ENCODE measurements around the gene STIM2.

The STIM2 gene

DNA sequence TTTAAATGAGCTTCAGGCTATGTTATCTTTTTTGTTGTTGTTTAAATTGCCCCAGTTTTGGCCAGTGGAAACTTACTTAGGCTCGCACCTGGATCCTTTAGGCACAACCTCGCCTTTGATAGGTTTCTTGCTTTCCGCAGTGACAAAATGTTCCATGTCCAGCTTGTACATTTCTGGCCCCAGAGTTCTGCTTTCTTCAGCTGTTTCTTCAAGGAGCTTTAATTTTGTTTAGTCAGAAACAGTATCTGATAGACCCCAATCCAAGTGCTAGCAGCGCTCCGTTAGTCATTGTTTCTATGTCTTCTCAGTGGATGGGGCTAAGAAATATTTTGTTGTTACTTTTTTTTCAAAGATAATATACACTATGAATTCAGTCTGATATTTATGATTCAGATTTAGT, 82.8 kb downstream of the STIM2 start:
- Histone ChIP-seq H3K9ac (ENCODE audit: low read depth, low read length) (no peak overlapping the region), H3K9me3 (ENCODE audit: control insufficient read depth, insufficient read depth, low read length) (no peaks in the 10 kb centered on the region), H3K4me1 (ENCODE audit: control insufficient read depth, insufficient read depth, low read length) (no peaks in the 10 kb centered on the region), H3K4me3 (ENCODE audit: low read depth, low read length) (no peak overlapping the region), H3K36me3 (ENCODE audit: control insufficient read depth, insufficient read depth, low read length) (no peaks in the 10 kb centered on the region), H3K27me3 (ENCODE audit: control insufficient read depth, insufficient read depth, low read length) (no peaks in the 10 kb centered on the region)

DNA sequence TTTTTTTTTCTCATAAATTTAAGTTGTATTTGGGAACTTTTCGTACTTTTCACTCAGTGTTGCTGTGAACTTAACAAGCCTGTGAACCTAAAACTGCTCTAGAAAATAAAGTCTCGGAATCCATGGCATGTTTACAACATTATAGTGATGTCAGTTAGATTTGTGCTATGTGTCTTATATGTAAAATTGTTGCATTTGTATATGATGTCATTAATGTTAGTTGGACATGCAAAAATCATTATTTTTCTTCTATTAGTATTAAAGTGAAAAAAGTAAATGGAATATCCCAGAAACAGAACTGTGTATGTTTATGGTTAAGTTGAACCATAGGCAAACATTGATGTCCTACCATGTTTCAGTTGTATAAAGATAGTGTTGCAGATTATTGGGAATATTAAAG, 85.2 kb downstream of the STIM2 start:
- H3K4me1 ChIP-seq (ENCODE audit: control insufficient read depth, insufficient read depth, low read length), result no peaks in the 10 kb centered on the region
- H3K36me3 ChIP-seq (ENCODE audit: control insufficient read depth, insufficient read depth, low read length), result no peaks in the 10 kb centered on the region

DNA sequence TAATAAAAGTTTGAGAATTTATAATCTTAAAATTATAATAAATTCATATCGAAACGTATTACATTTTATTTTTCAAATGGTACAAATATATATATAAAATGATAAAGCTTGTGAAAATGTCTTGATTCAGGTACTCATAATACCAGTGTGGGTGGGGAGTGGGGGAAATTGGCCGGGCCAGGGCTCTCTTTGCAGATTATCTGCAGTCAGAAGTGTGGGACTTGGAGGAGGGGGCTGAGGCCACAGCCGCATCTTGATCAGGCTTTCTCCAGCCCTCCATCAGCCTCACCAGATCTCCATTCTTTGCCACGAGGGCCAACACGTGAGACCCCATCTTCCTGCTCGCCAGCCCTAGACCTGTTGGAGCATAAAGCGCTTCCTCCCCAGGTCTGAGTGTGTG, 86.7 kb downstream of the STIM2 start:
- no peak overlapping the region for H3K9ac ChIP-seq (ENCODE audit: low read depth, low read length)
- no peak overlapping the region for H3K4me3 ChIP-seq (ENCODE audit: low read depth, low read length)
- no peaks in the 10 kb centered on the region for H3K27me3 ChIP-seq (ENCODE audit: control insufficient read depth, insufficient read depth, low read length)
- H3K4me1 ChIP-seq (ENCODE audit: control insufficient read depth, insufficient read depth, low read length), result no peaks in the 10 kb centered on the region
- no peaks in the 10 kb centered on the region for H3K36me3 ChIP-seq (ENCODE audit: control insufficient read depth, insufficient read depth, low read length)
- H3K9me3 ChIP-seq (ENCODE audit: control insufficient read depth, insufficient read depth, low read length), result no peaks in the 10 kb centered on the region

More for the DNA sequence above, 85.2 kb downstream of the STIM2 start:
- Histone ChIP-seq H3K9me3 (ENCODE audit: control insufficient read depth, insufficient read depth, low read length) (no peaks in the 10 kb centered on the region), H3K4me3 (ENCODE audit: low read depth, low read length) (no peak overlapping the region), H3K27me3 (ENCODE audit: control insufficient read depth, insufficient read depth, low read length) (no peaks in the 10 kb centered on the region), H3K9ac (ENCODE audit: low read depth, low read length) (no peak overlapping the region)

DNA sequence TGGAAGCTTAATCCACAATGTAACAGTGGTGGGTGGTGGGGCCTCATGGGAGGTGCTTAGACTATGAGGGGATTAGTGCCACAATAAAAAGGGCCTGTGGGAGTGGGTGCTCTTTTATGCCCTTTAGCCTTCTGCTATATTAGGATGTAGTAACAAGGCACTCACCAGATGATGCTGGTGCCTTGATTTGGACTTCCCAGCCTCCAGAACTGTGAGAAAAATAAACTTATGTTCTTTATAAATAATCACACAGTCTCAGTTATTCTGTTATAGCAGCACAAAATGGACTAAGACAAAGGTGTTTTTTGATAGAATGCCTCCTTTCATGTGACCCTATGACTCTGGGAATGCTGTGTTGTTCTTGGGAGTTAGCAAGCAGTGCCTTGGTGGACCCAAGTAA, 89.8 kb downstream of the STIM2 start:
- Histone ChIP-seq H3K4me3 (ENCODE audit: low read depth, low read length) (no peak overlapping the region), H3K9me3 (ENCODE audit: control insufficient read depth, insufficient read depth, low read length) (no peaks in the 10 kb centered on the region), H3K36me3 (ENCODE audit: control insufficient read depth, insufficient read depth, low read length) (no peaks in the 10 kb centered on the region), H3K9ac (ENCODE audit: low read depth, low read length) (no peak overlapping the region), H3K4me1 (ENCODE audit: control insufficient read depth, insufficient read depth, low read length) (no peaks in the 10 kb centered on the region), H3K27me3 (ENCODE audit: control insufficient read depth, insufficient read depth, low read length) (no peaks in the 10 kb centered on the region)

DNA sequence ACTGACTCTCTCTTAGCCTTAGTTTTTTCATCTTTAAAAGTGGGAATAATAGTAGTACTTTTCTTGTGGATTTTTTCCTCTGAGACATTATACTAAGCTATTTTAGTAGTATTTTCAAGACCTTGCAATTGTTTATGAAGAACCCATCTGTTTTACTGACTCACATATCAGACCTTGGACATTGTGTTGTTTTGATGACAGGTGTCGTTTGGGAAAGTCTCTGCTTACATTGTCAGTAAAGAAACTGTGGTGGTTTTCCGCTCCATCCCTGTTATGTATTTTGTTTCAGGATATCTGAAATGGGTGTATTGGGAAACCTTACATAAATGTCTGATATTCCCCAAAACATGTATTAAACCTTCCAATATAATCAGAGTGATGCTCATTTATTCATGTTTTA, 92.2 kb downstream of the STIM2 start:
- Histone ChIP-seq H3K4me3 (ENCODE audit: low read depth, low read length) (no peak overlapping the region), H3K27me3 (ENCODE audit: control insufficient read depth, insufficient read depth, low read length) (no peaks in the 10 kb centered on the region), H3K36me3 (ENCODE audit: control insufficient read depth, insufficient read depth, low read length) (no peaks in the 10 kb centered on the region), H3K9me3 (ENCODE audit: control insufficient read depth, insufficient read depth, low read length) (no peaks in the 10 kb centered on the region), H3K4me1 (ENCODE audit: control insufficient read depth, insufficient read depth, low read length) (no peaks in the 10 kb centered on the region), H3K9ac (ENCODE audit: low read depth, low read length) (no peak overlapping the region)

DNA sequence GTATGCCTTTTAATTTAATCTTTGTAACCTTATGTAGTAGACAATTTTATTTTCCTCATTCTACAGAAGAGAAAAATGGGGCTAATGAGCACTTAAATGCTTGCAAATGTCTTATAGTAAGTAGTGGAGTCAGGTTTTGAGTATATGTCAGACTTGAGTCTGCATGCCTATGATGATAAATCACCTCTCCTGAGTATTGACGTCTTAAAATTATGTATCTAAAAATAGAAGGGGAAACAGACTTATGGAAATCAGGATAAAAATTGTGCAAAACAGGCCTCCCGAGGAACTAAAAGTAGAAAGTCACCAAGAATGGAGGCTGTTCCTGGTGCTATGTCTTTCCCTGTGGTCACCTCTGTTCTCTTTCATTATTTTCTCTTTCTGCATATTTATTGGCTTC, 92.7 kb downstream of the STIM2 start:
- no peaks in the 10 kb centered on the region for H3K36me3 ChIP-seq (ENCODE audit: control insufficient read depth, insufficient read depth, low read length)

DNA sequence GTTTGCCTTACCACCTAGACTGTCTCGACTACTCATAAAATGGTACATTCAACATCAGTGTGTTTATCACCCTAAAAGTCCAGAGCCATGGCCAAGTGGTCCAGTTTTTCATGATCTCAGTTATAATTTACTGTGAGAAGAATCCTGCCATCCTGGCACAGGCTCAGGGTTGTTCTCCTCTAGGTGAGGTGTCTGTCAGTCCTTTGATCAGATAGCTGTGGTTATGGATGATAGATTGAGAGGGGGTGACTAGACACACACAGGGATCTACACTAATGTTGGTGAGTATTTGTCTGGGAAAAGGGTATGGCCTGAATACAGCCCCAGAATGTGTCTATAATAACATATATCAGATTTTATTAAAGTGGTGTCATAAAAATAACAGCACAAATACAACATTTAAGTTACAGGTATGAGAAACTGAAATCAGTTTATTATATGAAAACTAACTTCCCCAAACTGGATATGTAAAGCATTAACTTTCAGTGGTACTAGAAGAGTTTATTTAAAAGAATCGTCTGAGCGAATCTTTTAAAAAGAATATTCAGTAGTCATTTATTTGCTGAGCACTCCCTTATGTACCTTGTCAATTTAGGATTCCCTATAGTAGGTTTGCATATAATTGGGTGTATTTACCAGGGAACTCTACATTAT, 93.3 kb downstream of the STIM2 start:
- H3K4me3 ChIP-seq (ENCODE audit: low read depth, low read length), result no peak overlapping the region
- H3K9ac ChIP-seq (ENCODE audit: low read depth, low read length), result no peak overlapping the region
- H3K9me3 ChIP-seq (ENCODE audit: control insufficient read depth, insufficient read depth, low read length), result no peaks in the 10 kb centered on the region
- no peaks in the 10 kb centered on the region for H3K27me3 ChIP-seq (ENCODE audit: control insufficient read depth, insufficient read depth, low read length)
- H3K4me1 ChIP-seq (ENCODE audit: control insufficient read depth, insufficient read depth, low read length), result no peaks in the 10 kb centered on the region
- no peaks in the 10 kb centered on the region for H3K36me3 ChIP-seq (ENCODE audit: control insufficient read depth, insufficient read depth, low read length)

More for the DNA sequence above, 92.7 kb downstream of the STIM2 start:
- no peak overlapping the region for H3K9ac ChIP-seq (ENCODE audit: low read depth, low read length)
- no peaks in the 10 kb centered on the region for H3K27me3 ChIP-seq (ENCODE audit: control insufficient read depth, insufficient read depth, low read length)
- H3K4me1 ChIP-seq (ENCODE audit: control insufficient read depth, insufficient read depth, low read length), result no peaks in the 10 kb centered on the region
- no peaks in the 10 kb centered on the region for H3K9me3 ChIP-seq (ENCODE audit: control insufficient read depth, insufficient read depth, low read length)
- H3K4me3 ChIP-seq (ENCODE audit: low read depth, low read length), result no peak overlapping the region

DNA sequence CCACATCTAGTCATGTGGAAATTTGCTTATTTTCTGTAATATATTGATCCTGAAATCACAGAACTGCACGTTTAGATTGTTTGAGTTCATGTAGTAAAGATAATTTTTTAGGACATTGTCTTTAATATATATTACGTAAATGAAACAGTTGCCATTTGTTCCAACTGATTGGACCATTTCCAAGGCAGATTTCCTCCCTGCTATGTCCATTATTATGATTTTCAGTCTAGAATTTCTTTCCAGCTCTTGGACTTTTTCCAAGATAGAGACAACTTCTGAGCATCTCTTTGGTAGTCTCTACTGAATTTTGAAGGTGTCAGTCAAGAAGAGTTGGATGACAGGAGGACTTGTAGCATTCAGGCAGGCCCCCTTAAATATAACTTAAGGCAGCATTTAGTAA, 94.6 kb downstream of the STIM2 start:
- Histone ChIP-seq H3K4me3 (ENCODE audit: low read depth, low read length) (no peak overlapping the region), H3K9me3 (ENCODE audit: control insufficient read depth, insufficient read depth, low read length) (no peaks in the 10 kb centered on the region), H3K27me3 (ENCODE audit: control insufficient read depth, insufficient read depth, low read length) (no peaks in the 10 kb centered on the region), H3K4me1 (ENCODE audit: control insufficient read depth, insufficient read depth, low read length) (no peaks in the 10 kb centered on the region), H3K9ac (ENCODE audit: low read depth, low read length) (no peak overlapping the region), H3K36me3 (ENCODE audit: control insufficient read depth, insufficient read depth, low read length) (no peaks in the 10 kb centered on the region)

DNA sequence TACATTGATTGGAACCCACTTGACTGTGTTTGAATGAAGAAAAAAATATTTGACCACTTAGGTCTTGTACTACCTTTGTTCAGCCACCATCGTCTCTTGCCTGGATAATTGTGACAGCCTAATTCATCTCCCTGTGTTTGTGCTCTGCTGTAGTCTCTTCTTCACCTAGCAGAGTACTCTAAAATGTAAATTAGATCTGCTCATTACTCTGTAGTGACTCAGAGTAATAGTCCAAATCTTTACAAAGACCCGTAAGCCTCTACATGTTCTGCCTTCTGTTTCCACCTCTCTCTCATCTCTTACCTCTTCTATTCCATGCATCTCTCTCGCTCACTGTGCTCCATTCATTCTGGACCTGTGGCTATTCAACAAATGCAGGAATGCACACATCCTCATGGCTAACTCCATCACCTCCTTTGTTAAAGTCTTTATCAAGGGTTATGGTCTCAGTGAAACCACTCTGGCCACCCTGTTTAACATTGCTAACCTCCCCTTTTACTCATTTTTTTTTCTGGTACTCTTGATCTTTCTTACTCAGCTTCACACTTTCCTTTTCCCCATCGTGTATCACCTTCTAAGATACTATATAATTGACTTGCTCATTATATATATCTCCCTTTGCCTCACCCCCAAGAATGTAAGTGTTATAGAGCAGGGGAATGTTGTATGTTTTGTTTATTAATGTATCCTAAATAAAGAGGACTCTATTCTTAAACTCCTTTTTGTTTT, 98.4 kb downstream of the STIM2 start:
- Histone ChIP-seq H3K27me3 (ENCODE audit: control insufficient read depth, insufficient read depth, low read length) (no peaks in the 10 kb centered on the region), H3K4me1 (ENCODE audit: control insufficient read depth, insufficient read depth, low read length) (no peaks in the 10 kb centered on the region), H3K9ac (ENCODE audit: low read depth, low read length) (no peak overlapping the region), H3K36me3 (ENCODE audit: control insufficient read depth, insufficient read depth, low read length) (no peaks in the 10 kb centered on the region), H3K4me3 (ENCODE audit: low read depth, low read length) (no peak overlapping the region), H3K9me3 (ENCODE audit: control insufficient read depth, insufficient read depth, low read length) (no peaks in the 10 kb centered on the region)

DNA sequence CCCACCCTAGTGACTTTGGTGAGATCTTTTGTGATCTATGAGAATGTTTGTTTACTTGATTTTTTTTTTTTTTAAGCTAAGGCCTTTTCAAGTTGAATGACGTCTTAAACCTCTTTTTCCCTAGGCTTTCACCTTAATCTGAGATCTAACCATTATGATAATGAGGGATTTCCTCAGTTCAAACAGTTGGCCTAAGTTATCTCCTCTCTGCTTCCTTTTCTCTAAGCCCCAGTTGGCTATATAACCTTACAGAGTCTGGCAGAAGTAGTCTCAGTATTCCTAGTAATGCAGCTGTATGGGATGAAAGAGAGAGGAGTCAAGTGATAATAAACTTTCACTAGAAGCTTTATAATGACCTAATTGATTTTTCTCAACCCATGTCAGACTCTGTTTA, 99.0 kb downstream of the STIM2 start:
- H3K9me3 ChIP-seq (ENCODE audit: control insufficient read depth, insufficient read depth, low read length), result no peaks in the 10 kb centered on the region
- no peaks in the 10 kb centered on the region for H3K4me1 ChIP-seq (ENCODE audit: control insufficient read depth, insufficient read depth, low read length)
- H3K27me3 ChIP-seq (ENCODE audit: control insufficient read depth, insufficient read depth, low read length), result no peaks in the 10 kb centered on the region
- no peak overlapping the region for H3K4me3 ChIP-seq (ENCODE audit: low read depth, low read length)
- no peaks in the 10 kb centered on the region for H3K36me3 ChIP-seq (ENCODE audit: control insufficient read depth, insufficient read depth, low read length)
- no peak overlapping the region for H3K9ac ChIP-seq (ENCODE audit: low read depth, low read length)

DNA sequence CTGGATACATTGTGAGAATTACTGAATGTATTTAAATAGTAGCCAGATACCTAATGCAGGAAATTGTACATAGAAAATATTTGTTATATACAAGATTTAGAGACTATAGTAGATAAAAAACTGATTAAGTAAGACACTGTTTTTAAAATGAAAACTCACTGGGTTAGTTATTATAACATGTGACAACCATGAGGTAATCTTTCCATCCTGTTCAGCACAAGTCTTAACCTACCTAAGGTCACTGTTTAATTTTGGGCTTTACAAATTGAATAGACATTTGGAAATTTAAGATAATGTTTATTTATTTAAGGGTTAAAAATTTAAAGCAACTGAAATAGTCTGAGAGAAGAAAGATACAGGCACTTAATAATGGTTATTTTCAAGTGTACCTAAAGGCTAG, 102.1 kb downstream of the STIM2 start:
- H3K27me3 ChIP-seq (ENCODE audit: control insufficient read depth, insufficient read depth, low read length), result no peaks in the 10 kb centered on the region
- no peaks in the 10 kb centered on the region for H3K36me3 ChIP-seq (ENCODE audit: control insufficient read depth, insufficient read depth, low read length)
- H3K4me1 ChIP-seq (ENCODE audit: control insufficient read depth, insufficient read depth, low read length), result peaks cover 4% of the 10 kb centered on the region
- H3K9me3 ChIP-seq (ENCODE audit: control insufficient read depth, insufficient read depth, low read length), result no peaks in the 10 kb centered on the region
- H3K9ac ChIP-seq (ENCODE audit: low read depth, low read length), result no peak overlapping the region
- no peak overlapping the region for H3K4me3 ChIP-seq (ENCODE audit: low read depth, low read length)

DNA sequence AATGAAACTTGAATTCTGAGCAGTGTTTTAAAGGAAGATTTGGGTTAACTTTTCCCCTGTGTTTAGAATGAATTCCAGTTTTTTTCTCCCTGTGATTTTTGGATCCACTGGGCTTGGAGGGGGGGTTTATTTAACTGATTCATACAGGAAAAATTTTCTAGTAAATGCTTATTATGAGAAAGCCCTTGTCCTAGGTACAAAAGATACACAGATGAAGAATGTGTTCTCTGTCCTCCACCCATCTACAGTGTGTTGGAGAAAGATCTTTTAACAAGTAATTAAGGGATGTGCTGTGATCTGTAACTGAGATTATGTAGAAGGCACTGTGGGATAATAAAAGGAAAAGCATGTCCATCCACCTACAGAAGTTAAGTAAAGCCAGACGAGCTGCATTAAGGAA, 103.9 kb downstream of the STIM2 start:
- Histone ChIP-seq H3K36me3 (ENCODE audit: control insufficient read depth, insufficient read depth, low read length) (no peaks in the 10 kb centered on the region), H3K27me3 (ENCODE audit: control insufficient read depth, insufficient read depth, low read length) (no peaks in the 10 kb centered on the region), H3K9ac (ENCODE audit: low read depth, low read length) (no peak overlapping the region), H3K4me1 (ENCODE audit: control insufficient read depth, insufficient read depth, low read length) (peaks cover 4% of the 10 kb centered on the region), H3K9me3 (ENCODE audit: control insufficient read depth, insufficient read depth, low read length) (no peaks in the 10 kb centered on the region), H3K4me3 (ENCODE audit: low read depth, low read length) (no peak overlapping the region)

Data from iPS-15b (cell line).